ENCODE data around the gene EIF4EBP3.

The EIF4EBP3 gene

GRCh38 chr5:140547508-140548299, at the start of gene EIF4EBP3:
EIF4EBP3 (plus strand) TSS chr5:140547662; CDS start chr5:140547738, 76 bp downstream.
- DNase-seq (ENCODE audit: low read depth, low spot score): peak; percentile 70

- no peak for DNase-seq (ENCODE audit: low read depth, low spot score)
Observed at GRCh38 chr5:140497897-140498296, 49.6 kb upstream of the EIF4EBP3 start.

- DNase-seq (ENCODE audit: low read depth, low spot score): no peak
Observed at GRCh38 chr5:140498591-140498990, 48.9 kb upstream of the EIF4EBP3 start.

- DNase-seq (ENCODE audit: low read depth, low spot score): no peak
Observed at GRCh38 chr5:140502834-140503233, 44.6 kb upstream of the EIF4EBP3 start.

- no peak for DNase-seq (ENCODE audit: low read depth, low spot score)
Observed at GRCh38 chr5:140509898-140510297, 37.6 kb upstream of the EIF4EBP3 start.

GRCh38 chr5:140513124-140513523, 34.3 kb upstream of the EIF4EBP3 start:
- no peak for DNase-seq (ENCODE audit: low read depth, low spot score)

GRCh38 chr5:140524003-140524402, 23.5 kb upstream of the EIF4EBP3 start:
- no peak for DNase-seq (ENCODE audit: low read depth, low spot score)

GRCh38 chr5:140540227-140540626, 7.2 kb upstream of the EIF4EBP3 start:
- no peak for DNase-seq (ENCODE audit: low read depth, low spot score)

GRCh38 chr5:140542972-140543371, 4.5 kb upstream of the EIF4EBP3 start:
- DNase-seq (ENCODE audit: low read depth, low spot score): no peak

- DNase-seq (ENCODE audit: low read depth, low spot score): no peak
Observed at GRCh38 chr5:140544986-140545385, 2.5 kb upstream of the EIF4EBP3 start.

- no peak for DNase-seq (ENCODE audit: low read depth, low spot score)
Observed at GRCh38 chr5:140545606-140546005, 1.9 kb upstream of the EIF4EBP3 start.

- no peak for DNase-seq (ENCODE audit: low read depth, low spot score)
Observed at GRCh38 chr5:140546851-140547507, 483 bp upstream of the EIF4EBP3 start.

- no peak for DNase-seq (ENCODE audit: low read depth, low spot score)
Observed at GRCh38 chr5:140548300-140548688, 832 bp downstream of the EIF4EBP3 start.

GRCh38 chr5:140548791-140549190, 1.3 kb downstream of the EIF4EBP3 start:
- DNase-seq (ENCODE audit: low read depth, low spot score): no peak

- DNase-seq (ENCODE audit: low read depth, low spot score): no peak
Observed at GRCh38 chr5:140549237-140550144, 2.0 kb downstream of the EIF4EBP3 start.

- DNase-seq (ENCODE audit: low read depth, low spot score): no peak
Observed at GRCh38 chr5:140550147-140551079, 3.0 kb downstream of the EIF4EBP3 start.

- DNase-seq (ENCODE audit: low read depth, low spot score): no peak
Observed at GRCh38 chr5:140551872-140552271, 4.4 kb downstream of the EIF4EBP3 start.

GRCh38 chr5:140553657-140554056, 6.2 kb downstream of the EIF4EBP3 start:
- no peak for DNase-seq (ENCODE audit: low read depth, low spot score)

GRCh38 chr5:140554454-140554853, 7.0 kb downstream of the EIF4EBP3 start:
- DNase-seq (ENCODE audit: low read depth, low spot score): no peak

- DNase-seq (ENCODE audit: low read depth, low spot score): no peak
Observed at GRCh38 chr5:140555747-140556312, 8.4 kb downstream of the EIF4EBP3 start.

GRCh38 chr5:140556438-140556837, 9.0 kb downstream of the EIF4EBP3 start:
- no peak for DNase-seq (ENCODE audit: low read depth, low spot score)

All from activated CD4-positive, CD25-positive, alpha-beta regulatory T cell treated with anti-CD3 and anti-CD28 coated beads, Interleukin-2, amount 50 U/mL, for 16 hours (primary cell).